Kidney epithelial cell (primary cell): ENCODE data around the gene WSCD1. TPM values are rescaled to one million over a fixed set of nuclear protein-coding genes. Genes with fewer than 3 reads are reported as not detected.

ENCODE experiments used
- DNase-seq: peaks from one replicate; pipeline ENCODE4 v3.0.0-alpha.2; 2010; ENCODE audit warnings: low read depth
- H3K27me3 ChIP-seq: 2 replicates; pipeline ENCODE4 v1.6.0; 2011; ENCODE audit warnings: low read length; ENCODE audit not compliant: control insufficient read depth, insufficient read depth
- H3K36me3 ChIP-seq: 2 replicates; pipeline ENCODE4 v1.5.1; 2011; ENCODE audit warnings: low read length; ENCODE audit not compliant: control insufficient read depth, insufficient read depth
- H3K4me3 ChIP-seq: 2 replicates; pipeline ENCODE4 v1.5.1; 2011; ENCODE audit warnings: low read depth, mild to moderate bottlenecking, control low read depth, low read length
- CTCF ChIP-seq: IDR thresholded peaks from 2 replicates; pipeline ENCODE4 v1.5.1; 2011; ENCODE audit warnings: mild to moderate bottlenecking, moderate library complexity, low read length, control low read depth, inconsistent platforms; ENCODE audit not compliant: insufficient read depth, poor library complexity, severe bottlenecking
- total RNA-seq: library from RNA; depleted of rRNA; stranded (reverse); fragments of >200 nt; gene quantifications from 2 replicates; pipeline ENCODE4 v1.2.3, GENCODE V29; 2015

The WSCD1 gene
- total RNA-seq, 1 donor from 2014 or later = 21.4 TPM

- H3K27me3 ChIP-seq = peaks cover 3% of the 10 kb centered on the region
- DNase-seq = no peak
- H3K36me3 ChIP-seq = no peaks in the 10 kb centered on the region
- no peak overlapping the region for H3K4me3 ChIP-seq
- TF ChIP-seq CTCF = no peak
Observed at GRCh38 chr17:6052926-6053325, 17.3 kb upstream of the WSCD1 start.

- Histone ChIP-seq H3K27me3 (peaks cover 4% of the 10 kb centered on the region), H3K4me3 (no peak overlapping the region), H3K36me3 (no peaks in the 10 kb centered on the region)
- no peak for TF ChIP-seq CTCF
- no peak for DNase-seq
Observed at GRCh38 chr17:6054372-6054771, 15.8 kb upstream of the WSCD1 start.

- TF ChIP-seq CTCF = no peak
- no peaks in the 10 kb centered on the region for H3K36me3 ChIP-seq
- no peak for DNase-seq
- peaks cover 4% of the 10 kb centered on the region for H3K27me3 ChIP-seq
- H3K4me3 ChIP-seq = no peak overlapping the region
Observed at GRCh38 chr17:6056104-6056503, 14.1 kb upstream of the WSCD1 start.

GRCh38 chr17:6057562-6057961 lies 12.6 kb upstream of the WSCD1 start:
- Histone ChIP-seq H3K27me3 (peaks cover 4% of the 10 kb centered on the region), H3K4me3 (no peak overlapping the region), H3K36me3 (no peaks in the 10 kb centered on the region)
- no peak for TF ChIP-seq CTCF
- no peak for DNase-seq

GRCh38 chr17:6059406-6059805 lies 10.8 kb upstream of the WSCD1 start:
- no peak overlapping the region for H3K4me3 ChIP-seq
- H3K27me3 ChIP-seq = peaks cover 4% of the 10 kb centered on the region
- no peak for DNase-seq
- TF ChIP-seq CTCF = no peak
- H3K36me3 ChIP-seq = no peaks in the 10 kb centered on the region

GRCh38 chr17:6061290-6061689 lies 8.9 kb upstream of the WSCD1 start:
- TF ChIP-seq CTCF = no peak
- Histone ChIP-seq H3K36me3 (no peaks in the 10 kb centered on the region), H3K4me3 (no peak overlapping the region), H3K27me3 (peaks cover 4% of the 10 kb centered on the region)
- DNase-seq = peak; percentile 65
